GM23338 (cell line): ENCODE results near the gene PLSCR4. TPM values are rescaled to one million over a fixed set of nuclear protein-coding genes. Genes with fewer than 3 reads are reported as not detected.

ENCODE experiments used
- ATAC-seq: fragments of 200-7000 bp; cut with Tn5 transposase; 3 replicates; pipeline ENCODE4 v1.9.1; 2020
- DNase-seq: peaks from one replicate; pipeline ENCODE4 v3.0.0-alpha.2; 2015; ENCODE audit warnings: low spot score
- H2AFZ ChIP-seq: fragments of 200-600 bp; sonication (generic); 2 replicates; pipeline ENCODE4 v1.8.0; 2016; ENCODE audit warnings: antibody characterized with exemption, mild to moderate bottlenecking, moderate library complexity
- H3F3A ChIP-seq: fragments of 200-600 bp; sonication (generic); replicated peaks from 2 replicates; pipeline ENCODE4 v1.8.0; 2017; ENCODE audit warnings: antibody characterized with exemption, mixed run types, low read depth
- H3K27ac ChIP-seq: fragments of 200-600 bp; sonication (generic); 2 replicates; pipeline ENCODE4 v1.6.1; 2016; ENCODE audit warnings: low read depth
- H3K27me3 ChIP-seq: fragments of 200-600 bp; sonication (generic); 2 replicates; pipeline ENCODE4 v1.8.0; 2016; ENCODE audit warnings: mild to moderate bottlenecking, mixed run types, moderate library complexity; ENCODE audit not compliant: insufficient read depth
- H3K36me3 ChIP-seq: fragments of 200-600 bp; sonication (generic); 2 replicates; pipeline ENCODE4 v1.8.0; 2016; ENCODE audit warnings: mild to moderate bottlenecking; ENCODE audit not compliant: insufficient read depth
- H3K4me1 ChIP-seq: fragments of 200-600 bp; sonication (generic); 2 replicates; pipeline ENCODE4 v1.8.0; 2016; ENCODE audit warnings: mild to moderate bottlenecking, moderate library complexity; ENCODE audit not compliant: insufficient read depth
- H3K4me2 ChIP-seq: fragments of 200-600 bp; sonication (generic); 2 replicates; pipeline ENCODE4 v1.7.1; 2017; ENCODE audit warnings: mixed run types
- H3K4me3 ChIP-seq: fragments of 200-600 bp; sonication (generic); 2 replicates; pipeline ENCODE4 v1.6.1; 2016; ENCODE audit warnings: mixed run types
- H3K79me2 ChIP-seq: fragments of 200-600 bp; sonication (generic); replicated peaks from 2 replicates; pipeline ENCODE4 v1.8.0; 2017; ENCODE audit warnings: mild to moderate bottlenecking; ENCODE audit not compliant: insufficient read depth
- H3K9me2 ChIP-seq: fragments of 200-600 bp; sonication (generic); 2 replicates; pipeline ENCODE4 v1.8.0; 2017; ENCODE audit not compliant: insufficient read depth
- H4K20me1 ChIP-seq: fragments of 200-600 bp; sonication (generic); replicated peaks from 2 replicates; pipeline ENCODE4 v1.8.0; 2017; ENCODE audit warnings: mild to moderate bottlenecking; ENCODE audit not compliant: insufficient read depth
- H3K27ac Mint-ChIP-seq: 2 replicates; pipeline ENCODE4 v1.8.0; 2020; ENCODE audit warnings: inconsistent platforms, mild to moderate bottlenecking, moderate library complexity, mixed read lengths
- H3K27me3 Mint-ChIP-seq: 3 replicates; pipeline ENCODE4 v1.8.0; 2022; ENCODE audit warnings: low read depth, mild to moderate bottlenecking, moderate library complexity, mixed read lengths, inconsistent platforms; ENCODE audit not compliant: insufficient read depth, poor library complexity
- H3K36me3 Mint-ChIP-seq: 3 replicates; pipeline ENCODE4 v1.8.0; 2021; ENCODE audit warnings: low read depth, mild to moderate bottlenecking, inconsistent platforms, moderate library complexity, mixed read lengths
- H3K4me1 Mint-ChIP-seq: 3 replicates; pipeline ENCODE4 v1.8.0; 2020; ENCODE audit warnings: mild to moderate bottlenecking, inconsistent platforms, mixed read lengths
- H3K4me3 Mint-ChIP-seq: 3 replicates; pipeline ENCODE4 v1.8.0; 2021; ENCODE audit warnings: moderate library complexity, mild to moderate bottlenecking, inconsistent platforms, mixed read lengths
- H3K9me3 Mint-ChIP-seq: 3 replicates; pipeline ENCODE4 v1.8.0; 2020; ENCODE audit warnings: moderate library complexity, mild to moderate bottlenecking, inconsistent platforms, mixed read lengths
- CREB1 ChIP-seq: fragments of 250-450 bp; sonication (Bioruptor Pico); IDR thresholded peaks from 2 replicates; pipeline ENCODE4 v1.5.0; 2020; ENCODE audit warnings: low read depth, mild to moderate bottlenecking, moderate library complexity
- ETS1 ChIP-seq: IDR thresholded peaks from 2 replicates; pipeline ENCODE4 v1.6.1; 2016; ENCODE audit warnings: antibody characterized with exemption
- EZH2 ChIP-seq: fragments of 200-600 bp; sonication (generic); IDR thresholded peaks from one replicate; pipeline ENCODE4 v1.8.0; 2017; ENCODE audit warnings: antibody characterized with exemption, mild to moderate bottlenecking, low read depth; ENCODE audit not compliant: unreplicated experiment
- EZH2phosphoT487 ChIP-seq: fragments of 200-600 bp; sonication (generic); IDR thresholded peaks from one replicate; pipeline ENCODE4 v1.8.1; 2018; ENCODE audit warnings: antibody characterized with exemption; ENCODE audit not compliant: unreplicated experiment
- JUNB ChIP-seq: IDR thresholded peaks from one replicate; pipeline ENCODE4 v1.6.1; 2016; ENCODE audit warnings: antibody characterized with exemption; ENCODE audit not compliant: unreplicated experiment
- NANOG ChIP-seq: IDR thresholded peaks from 2 replicates; pipeline ENCODE4 v1.6.1; 2016; ENCODE audit warnings: antibody characterized with exemption, borderline replicate concordance
- POLR2AphosphoS5 ChIP-seq: IDR thresholded peaks from 2 replicates; pipeline ENCODE4 v1.6.1; 2016; ENCODE audit warnings: antibody characterized with exemption, low read depth
- STAT1 ChIP-seq: IDR thresholded peaks from one replicate; pipeline ENCODE4 v1.6.1; 2016; ENCODE audit warnings: antibody characterized with exemption; ENCODE audit not compliant: unreplicated experiment
- ZNF114 ChIP-seq: fragments of 250-450 bp; sonication (Bioruptor Pico); IDR thresholded peaks from 2 replicates; pipeline ENCODE4 v1.5.0; 2020; ENCODE audit warnings: mild to moderate bottlenecking, moderate library complexity
- ZNF331 ChIP-seq: fragments of 250-450 bp; sonication (Bioruptor Pico); IDR thresholded peaks from 2 replicates; pipeline ENCODE4 v1.5.0; 2020; ENCODE audit warnings: low read depth, mild to moderate bottlenecking, moderate library complexity
- polyA plus RNA-seq: library from polyadenylated mRNA; unstranded; fragments of >200 nt; fragmentation: Nextera tagmentation; extraction: Ambion mirVana; gene quantifications from 2 replicates; pipeline ENCODE4 v1.2.1, GENCODE V29; 2016
- total RNA-seq: library from RNA; depleted of rRNA; stranded (reverse); fragments of >200 nt; shearing (Covaris generic); gene quantifications from 2 replicates; pipeline ENCODE4 v1.2.3, GENCODE V29; 2014
- TF ChIP-seq, protein P1 (sequence below): fragments of 250-450 bp; sonication (Bioruptor Pico); IDR thresholded peaks from 2 replicates; pipeline ENCODE4 v1.5.0; 2020; ENCODE audit warnings: mild to moderate bottlenecking, moderate library complexity
- TF ChIP-seq, protein P2 (sequence below): IDR thresholded peaks from one replicate; pipeline ENCODE4 v1.6.1; 2018; ENCODE audit warnings: antibody characterized with exemption; ENCODE audit not compliant: unreplicated experiment
- TF ChIP-seq, protein P3 (sequence below), 2 experiments: fragments of 200-600 bp in 1 of 2; sonication (generic) in 1 of 2; conservative IDR thresholded peaks; 2 replicates each; pipeline versions ENCODE4 v1.5.1 to v1.6.1; 2016 to 2017; ENCODE audit warnings: antibody characterized with exemption in 2 of 2, low read depth in 2 of 2, mild to moderate bottlenecking in 2 of 2, moderate library complexity in 1 of 2

Gene PLSCR4
- total and polyA plus RNA-seq, 2 experiments from 2014 or later: 1.4 to 5.2 TPM

GRCh38 chr3:146283781-146284445, 33.0 kb upstream of the PLSCR4 start:
- Histone ChIP-seq H3F3A (no peaks in the 10 kb centered on the region), H3K4me1 (peaks cover 5% of the 10 kb centered on the region; the same call in 1 of the 2 replicates), H3K27me3 (no peaks in the 10 kb centered on the region), H3K4me2 (no peak overlapping the region), H4K20me1 (no peaks in the 10 kb centered on the region), H3K27ac (no peak overlapping the region), H3K9me2 (no peaks in the 10 kb centered on the region), H2AFZ (no peak overlapping the region), H3K4me3 (no peak overlapping the region), H3K79me2 (no peaks in the 10 kb centered on the region), H3K36me3 (no peaks in the 10 kb centered on the region)
- DNase-seq: no peak
- H3K27me3 Mint-ChIP-seq: peaks cover 1% of the 10 kb centered on the region
- no peak overlapping the region for H3K4me3 Mint-ChIP-seq
- TF ChIP-seq POLR2AphosphoS5 (no peak), EZH2phosphoT487 (no peak), NANOG (no peak), JUNB (no peak), ZNF114 (no peak), STAT1 (no peak), EZH2 (no peak), ZNF331 (no peak), CREB1 (CRISPR knock-in tag) (no peak), ETS1 (no peak)
- TF ChIP-seq, protein P1, sequence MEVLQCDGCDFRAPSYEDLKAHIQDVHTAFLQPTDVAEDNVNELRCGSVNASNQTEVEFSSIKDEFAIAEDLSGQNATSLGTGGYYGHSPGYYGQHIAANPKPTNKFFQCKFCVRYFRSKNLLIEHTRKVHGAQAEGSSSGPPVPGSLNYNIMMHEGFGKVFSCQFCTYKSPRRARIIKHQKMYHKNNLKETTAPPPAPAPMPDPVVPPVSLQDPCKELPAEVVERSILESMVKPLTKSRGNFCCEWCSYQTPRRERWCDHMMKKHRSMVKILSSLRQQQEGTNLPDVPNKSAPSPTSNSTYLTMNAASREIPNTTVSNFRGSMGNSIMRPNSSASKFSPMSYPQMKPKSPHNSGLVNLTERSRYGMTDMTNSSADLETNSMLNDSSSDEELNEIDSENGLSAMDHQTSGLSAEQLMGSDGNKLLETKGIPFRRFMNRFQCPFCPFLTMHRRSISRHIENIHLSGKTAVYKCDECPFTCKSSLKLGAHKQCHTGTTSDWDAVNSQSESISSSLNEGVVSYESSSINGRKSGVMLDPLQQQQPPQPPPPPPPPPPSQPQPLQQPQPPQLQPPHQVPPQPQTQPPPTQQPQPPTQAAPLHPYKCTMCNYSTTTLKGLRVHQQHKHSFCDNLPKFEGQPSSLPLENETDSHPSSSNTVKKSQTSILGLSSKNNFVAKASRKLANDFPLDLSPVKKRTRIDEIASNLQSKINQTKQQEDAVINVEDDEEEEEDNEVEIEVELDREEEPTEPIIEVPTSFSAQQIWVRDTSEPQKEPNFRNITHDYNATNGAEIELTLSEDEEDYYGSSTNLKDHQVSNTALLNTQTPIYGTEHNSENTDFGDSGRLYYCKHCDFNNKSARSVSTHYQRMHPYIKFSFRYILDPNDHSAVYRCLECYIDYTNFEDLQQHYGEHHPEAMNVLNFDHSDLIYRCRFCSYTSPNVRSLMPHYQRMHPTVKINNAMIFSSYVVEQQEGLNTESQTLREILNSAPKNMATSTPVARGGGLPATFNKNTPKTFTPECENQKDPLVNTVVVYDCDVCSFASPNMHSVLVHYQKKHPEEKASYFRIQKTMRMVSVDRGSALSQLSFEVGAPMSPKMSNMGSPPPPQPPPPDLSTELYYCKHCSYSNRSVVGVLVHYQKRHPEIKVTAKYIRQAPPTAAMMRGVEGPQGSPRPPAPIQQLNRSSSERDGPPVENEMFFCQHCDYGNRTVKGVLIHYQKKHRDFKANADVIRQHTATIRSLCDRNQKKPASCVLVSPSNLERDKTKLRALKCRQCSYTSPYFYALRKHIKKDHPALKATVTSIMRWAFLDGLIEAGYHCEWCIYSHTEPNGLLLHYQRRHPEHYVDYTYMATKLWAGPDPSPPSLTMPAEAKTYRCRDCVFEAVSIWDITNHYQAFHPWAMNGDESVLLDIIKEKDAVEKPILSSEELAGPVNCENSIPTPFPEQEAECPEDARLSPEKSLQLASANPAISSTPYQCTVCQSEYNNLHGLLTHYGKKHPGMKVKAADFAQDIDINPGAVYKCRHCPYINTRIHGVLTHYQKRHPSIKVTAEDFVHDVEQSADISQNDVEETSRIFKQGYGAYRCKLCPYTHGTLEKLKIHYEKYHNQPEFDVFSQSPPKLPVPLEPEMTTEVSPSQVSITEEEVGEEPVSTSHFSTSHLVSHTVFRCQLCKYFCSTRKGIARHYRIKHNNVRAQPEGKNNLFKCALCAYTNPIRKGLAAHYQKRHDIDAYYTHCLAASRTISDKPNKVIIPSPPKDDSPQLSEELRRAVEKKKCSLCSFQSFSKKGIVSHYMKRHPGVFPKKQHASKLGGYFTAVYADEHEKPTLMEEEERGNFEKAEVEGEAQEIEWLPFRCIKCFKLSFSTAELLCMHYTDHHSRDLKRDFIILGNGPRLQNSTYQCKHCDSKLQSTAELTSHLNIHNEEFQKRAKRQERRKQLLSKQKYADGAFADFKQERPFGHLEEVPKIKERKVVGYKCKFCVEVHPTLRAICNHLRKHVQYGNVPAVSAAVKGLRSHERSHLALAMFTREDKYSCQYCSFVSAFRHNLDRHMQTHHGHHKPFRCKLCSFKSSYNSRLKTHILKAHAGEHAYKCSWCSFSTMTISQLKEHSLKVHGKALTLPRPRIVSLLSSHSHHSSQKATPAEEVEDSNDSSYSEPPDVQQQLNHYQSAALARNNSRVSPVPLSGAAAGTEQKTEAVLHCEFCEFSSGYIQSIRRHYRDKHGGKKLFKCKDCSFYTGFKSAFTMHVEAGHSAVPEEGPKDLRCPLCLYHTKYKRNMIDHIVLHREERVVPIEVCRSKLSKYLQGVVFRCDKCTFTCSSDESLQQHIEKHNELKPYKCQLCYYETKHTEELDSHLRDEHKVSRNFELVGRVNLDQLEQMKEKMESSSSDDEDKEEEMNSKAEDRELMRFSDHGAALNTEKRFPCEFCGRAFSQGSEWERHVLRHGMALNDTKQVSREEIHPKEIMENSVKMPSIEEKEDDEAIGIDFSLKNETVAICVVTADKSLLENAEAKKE (CRISPR knock-in tag): no peak
- TF ChIP-seq, protein P2, sequence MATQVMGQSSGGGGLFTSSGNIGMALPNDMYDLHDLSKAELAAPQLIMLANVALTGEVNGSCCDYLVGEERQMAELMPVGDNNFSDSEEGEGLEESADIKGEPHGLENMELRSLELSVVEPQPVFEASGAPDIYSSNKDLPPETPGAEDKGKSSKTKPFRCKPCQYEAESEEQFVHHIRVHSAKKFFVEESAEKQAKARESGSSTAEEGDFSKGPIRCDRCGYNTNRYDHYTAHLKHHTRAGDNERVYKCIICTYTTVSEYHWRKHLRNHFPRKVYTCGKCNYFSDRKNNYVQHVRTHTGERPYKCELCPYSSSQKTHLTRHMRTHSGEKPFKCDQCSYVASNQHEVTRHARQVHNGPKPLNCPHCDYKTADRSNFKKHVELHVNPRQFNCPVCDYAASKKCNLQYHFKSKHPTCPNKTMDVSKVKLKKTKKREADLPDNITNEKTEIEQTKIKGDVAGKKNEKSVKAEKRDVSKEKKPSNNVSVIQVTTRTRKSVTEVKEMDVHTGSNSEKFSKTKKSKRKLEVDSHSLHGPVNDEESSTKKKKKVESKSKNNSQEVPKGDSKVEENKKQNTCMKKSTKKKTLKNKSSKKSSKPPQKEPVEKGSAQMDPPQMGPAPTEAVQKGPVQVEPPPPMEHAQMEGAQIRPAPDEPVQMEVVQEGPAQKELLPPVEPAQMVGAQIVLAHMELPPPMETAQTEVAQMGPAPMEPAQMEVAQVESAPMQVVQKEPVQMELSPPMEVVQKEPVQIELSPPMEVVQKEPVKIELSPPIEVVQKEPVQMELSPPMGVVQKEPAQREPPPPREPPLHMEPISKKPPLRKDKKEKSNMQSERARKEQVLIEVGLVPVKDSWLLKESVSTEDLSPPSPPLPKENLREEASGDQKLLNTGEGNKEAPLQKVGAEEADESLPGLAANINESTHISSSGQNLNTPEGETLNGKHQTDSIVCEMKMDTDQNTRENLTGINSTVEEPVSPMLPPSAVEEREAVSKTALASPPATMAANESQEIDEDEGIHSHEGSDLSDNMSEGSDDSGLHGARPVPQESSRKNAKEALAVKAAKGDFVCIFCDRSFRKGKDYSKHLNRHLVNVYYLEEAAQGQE: no peak
- TF ChIP-seq, protein P3, sequence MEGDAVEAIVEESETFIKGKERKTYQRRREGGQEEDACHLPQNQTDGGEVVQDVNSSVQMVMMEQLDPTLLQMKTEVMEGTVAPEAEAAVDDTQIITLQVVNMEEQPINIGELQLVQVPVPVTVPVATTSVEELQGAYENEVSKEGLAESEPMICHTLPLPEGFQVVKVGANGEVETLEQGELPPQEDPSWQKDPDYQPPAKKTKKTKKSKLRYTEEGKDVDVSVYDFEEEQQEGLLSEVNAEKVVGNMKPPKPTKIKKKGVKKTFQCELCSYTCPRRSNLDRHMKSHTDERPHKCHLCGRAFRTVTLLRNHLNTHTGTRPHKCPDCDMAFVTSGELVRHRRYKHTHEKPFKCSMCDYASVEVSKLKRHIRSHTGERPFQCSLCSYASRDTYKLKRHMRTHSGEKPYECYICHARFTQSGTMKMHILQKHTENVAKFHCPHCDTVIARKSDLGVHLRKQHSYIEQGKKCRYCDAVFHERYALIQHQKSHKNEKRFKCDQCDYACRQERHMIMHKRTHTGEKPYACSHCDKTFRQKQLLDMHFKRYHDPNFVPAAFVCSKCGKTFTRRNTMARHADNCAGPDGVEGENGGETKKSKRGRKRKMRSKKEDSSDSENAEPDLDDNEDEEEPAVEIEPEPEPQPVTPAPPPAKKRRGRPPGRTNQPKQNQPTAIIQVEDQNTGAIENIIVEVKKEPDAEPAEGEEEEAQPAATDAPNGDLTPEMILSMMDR (conservative IDR thresholded peaks at IDR 0.05; ENCODE audit: low read depth in 2 of 2): no peak
- peaks cover 10% of the 10 kb centered on the region; the same call in 2 of the 3 replicates for H3K9me3 Mint-ChIP-seq
- no peak for ATAC-seq
- peaks cover 5% of the 10 kb centered on the region for H3K4me1 Mint-ChIP-seq
- H3K27ac Mint-ChIP-seq: no peak overlapping the region
- H3K36me3 Mint-ChIP-seq: peaks cover 5% of the 10 kb centered on the region; the same call in 1 of the 3 replicates
